GM21717 (cell line): ENCODE measurements around the gene SLAMF6.

ENCODE experiments used
- ATAC-seq: cut with Tn5 transposase; IDR thresholded peaks from one replicate; pipeline ENCODE4 v1.9.1; 2021; ENCODE audit warnings: mild to moderate bottlenecking, moderate library complexity; ENCODE audit not compliant: unreplicated experiment

SLAMF6 gene

DNA sequence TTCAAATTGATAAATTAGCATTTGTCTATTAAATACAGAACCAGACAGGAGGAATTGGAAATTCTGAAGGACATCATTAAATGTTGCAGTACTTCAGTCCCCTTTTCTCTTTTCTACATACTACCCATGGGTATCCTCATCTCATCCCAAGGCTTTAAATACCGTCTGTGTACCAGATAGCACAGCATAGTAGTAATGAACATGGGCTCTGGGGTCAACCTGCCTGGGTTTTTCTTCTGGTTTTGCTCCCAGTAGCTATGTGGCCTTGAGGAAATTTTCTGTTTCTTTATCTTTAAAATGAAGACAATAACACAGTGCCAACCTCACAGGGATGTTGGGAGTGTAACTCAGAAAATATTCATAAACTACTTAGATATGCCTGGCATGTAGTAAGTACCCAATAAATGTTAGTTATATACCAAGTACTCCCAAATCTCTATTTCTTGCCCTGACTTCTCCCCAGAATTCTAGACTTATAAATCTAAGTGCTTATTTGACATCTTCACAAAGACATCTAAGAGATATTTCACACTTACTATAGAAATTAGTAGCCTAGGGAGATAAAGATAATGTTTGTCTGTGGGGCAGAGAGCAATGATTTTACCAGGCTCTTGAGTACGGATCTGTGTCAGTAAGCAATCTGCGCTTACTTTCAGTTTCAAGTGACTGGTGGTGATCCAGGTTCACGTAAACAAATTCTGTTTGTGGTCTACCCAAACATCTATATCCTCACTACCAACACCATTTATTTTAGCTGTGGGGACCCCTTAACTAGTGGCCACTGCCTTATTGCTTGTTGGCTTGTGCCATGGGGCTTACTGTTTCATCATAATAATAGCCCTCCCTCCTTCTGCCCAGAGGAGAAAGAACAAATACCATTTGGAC, 85.4 kb downstream of the SLAMF6 start:
- peak; percentile 61 for ATAC-seq

DNA sequence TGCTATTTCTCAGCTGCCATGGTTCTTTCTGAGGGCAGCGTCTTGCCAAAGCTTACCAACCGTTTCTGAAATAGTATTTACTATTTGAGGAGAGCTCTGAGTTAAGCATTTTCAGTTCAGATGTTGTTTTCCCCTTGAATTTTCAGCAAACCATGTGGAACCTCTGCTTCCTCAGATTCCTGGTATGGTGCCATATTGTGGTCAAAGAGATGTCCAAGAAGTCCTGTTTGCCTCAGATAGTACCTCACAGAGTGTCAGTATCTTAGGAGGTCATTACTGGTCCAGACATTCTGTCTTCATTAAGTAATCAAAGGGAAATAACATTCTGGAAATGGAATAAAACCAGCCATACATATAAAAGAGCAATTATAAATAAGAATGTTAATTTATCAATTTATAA, 86.1 kb downstream of the SLAMF6 start:
- ATAC-seq: no peak
